HFFc6 (cell line): ENCODE results near the gene GPER1. TPM values are rescaled to one million over a fixed set of nuclear protein-coding genes. Genes with fewer than 3 reads are reported as not detected.

Experiments used
- DNase-seq: peaks from one replicate; pipeline ENCODE4 v3.0.0-alpha.2; 2018
- H3K27ac Mint-ChIP-seq: 2 replicates; pipeline ENCODE4 v1.8.0; 2020; ENCODE audit warnings: mild to moderate bottlenecking, mixed read lengths
- H3K27me3 Mint-ChIP-seq: 2 replicates; pipeline ENCODE4 v1.8.0; 2021; ENCODE audit warnings: mild to moderate bottlenecking, moderate library complexity, mixed read lengths; ENCODE audit not compliant: insufficient read depth
- H3K36me3 Mint-ChIP-seq: 2 replicates; pipeline ENCODE4 v1.8.0; 2021; ENCODE audit warnings: low read depth, mixed read lengths
- H3K4me1 Mint-ChIP-seq: 2 replicates; pipeline ENCODE4 v1.8.0; 2020; ENCODE audit warnings: low read depth, mixed read lengths
- H3K4me3 Mint-ChIP-seq: 2 replicates; pipeline ENCODE4 v1.8.0; 2020; ENCODE audit warnings: mild to moderate bottlenecking, moderate library complexity, mixed read lengths
- H3K9me3 Mint-ChIP-seq: 2 replicates; pipeline ENCODE4 v1.8.0; 2020; ENCODE audit warnings: mild to moderate bottlenecking, mixed read lengths
- total RNA-seq, 6 experiments: library from RNA; stranded (reverse); fragmentation: NEBNext Ultra II Directional; extraction: Animal tissue kit (Norgen Biotek cat#: 25700); gene quantifications; 2 replicates in 1 of 6; 3 replicates in 5 of 6; pipeline ENCODE4 v1.2.3, GENCODE V29; 2021
- TF ChIP-seq, protein P1 (sequence below): fragments of 200-600 bp; sonication (generic); IDR thresholded peaks from 2 replicates; pipeline ENCODE4 v1.5.0; 2021; ENCODE audit warnings: antibody characterized with exemption, mild to moderate bottlenecking

Gene GPER1
- total RNA-seq, 6 experiments from 2014 or later, result 4.6 to 7.1 (median 5.3) TPM

GRCh38 chr7:1053002-1053411 lies 34.9 kb upstream of the GPER1 start:
- Mint-ChIP-seq H3K27me3 (peaks cover 1% of the 10 kb centered on the region; the same call in 1 of the 2 replicates), H3K27ac (no peak overlapping the region), H3K4me3 (no peak overlapping the region), H3K4me1 (no peaks in the 10 kb centered on the region), H3K36me3 (no peaks in the 10 kb centered on the region), H3K9me3 (no peaks in the 10 kb centered on the region)
- TF ChIP-seq, protein P1, sequence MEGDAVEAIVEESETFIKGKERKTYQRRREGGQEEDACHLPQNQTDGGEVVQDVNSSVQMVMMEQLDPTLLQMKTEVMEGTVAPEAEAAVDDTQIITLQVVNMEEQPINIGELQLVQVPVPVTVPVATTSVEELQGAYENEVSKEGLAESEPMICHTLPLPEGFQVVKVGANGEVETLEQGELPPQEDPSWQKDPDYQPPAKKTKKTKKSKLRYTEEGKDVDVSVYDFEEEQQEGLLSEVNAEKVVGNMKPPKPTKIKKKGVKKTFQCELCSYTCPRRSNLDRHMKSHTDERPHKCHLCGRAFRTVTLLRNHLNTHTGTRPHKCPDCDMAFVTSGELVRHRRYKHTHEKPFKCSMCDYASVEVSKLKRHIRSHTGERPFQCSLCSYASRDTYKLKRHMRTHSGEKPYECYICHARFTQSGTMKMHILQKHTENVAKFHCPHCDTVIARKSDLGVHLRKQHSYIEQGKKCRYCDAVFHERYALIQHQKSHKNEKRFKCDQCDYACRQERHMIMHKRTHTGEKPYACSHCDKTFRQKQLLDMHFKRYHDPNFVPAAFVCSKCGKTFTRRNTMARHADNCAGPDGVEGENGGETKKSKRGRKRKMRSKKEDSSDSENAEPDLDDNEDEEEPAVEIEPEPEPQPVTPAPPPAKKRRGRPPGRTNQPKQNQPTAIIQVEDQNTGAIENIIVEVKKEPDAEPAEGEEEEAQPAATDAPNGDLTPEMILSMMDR, result no peak
- no peak for DNase-seq

DNA sequence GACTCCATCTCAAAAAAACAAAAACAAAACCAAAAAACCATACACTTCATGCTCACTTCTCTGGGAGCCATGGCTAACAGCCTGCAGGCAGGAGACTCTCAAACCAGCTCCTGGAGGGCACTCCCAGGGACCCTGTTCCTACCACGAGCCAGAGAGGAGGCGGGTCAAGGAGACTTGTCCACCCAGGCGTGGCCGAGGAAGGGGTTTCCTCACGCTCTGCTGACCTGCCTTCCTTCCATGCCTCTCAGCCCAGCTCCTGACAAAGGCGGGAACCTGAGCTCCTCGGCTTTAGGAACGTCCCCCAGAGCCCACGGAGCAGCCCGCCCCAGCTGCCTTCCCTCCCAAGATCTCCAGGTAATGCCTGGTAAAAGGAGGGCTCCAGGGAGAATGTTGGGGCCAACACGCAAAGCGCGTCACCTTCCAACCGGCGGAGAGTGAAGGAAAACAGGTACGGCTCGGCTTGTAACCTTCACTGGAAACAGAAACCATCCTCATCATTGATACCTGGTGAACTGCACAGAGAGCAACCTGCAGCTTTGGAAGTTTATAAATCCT lies 34.0 kb upstream of the GPER1 start:
- H3K4me1 Mint-ChIP-seq, result no peaks in the 10 kb centered on the region
- H3K9me3 Mint-ChIP-seq, result no peaks in the 10 kb centered on the region
- H3K27ac Mint-ChIP-seq, result no peak overlapping the region

DNA sequence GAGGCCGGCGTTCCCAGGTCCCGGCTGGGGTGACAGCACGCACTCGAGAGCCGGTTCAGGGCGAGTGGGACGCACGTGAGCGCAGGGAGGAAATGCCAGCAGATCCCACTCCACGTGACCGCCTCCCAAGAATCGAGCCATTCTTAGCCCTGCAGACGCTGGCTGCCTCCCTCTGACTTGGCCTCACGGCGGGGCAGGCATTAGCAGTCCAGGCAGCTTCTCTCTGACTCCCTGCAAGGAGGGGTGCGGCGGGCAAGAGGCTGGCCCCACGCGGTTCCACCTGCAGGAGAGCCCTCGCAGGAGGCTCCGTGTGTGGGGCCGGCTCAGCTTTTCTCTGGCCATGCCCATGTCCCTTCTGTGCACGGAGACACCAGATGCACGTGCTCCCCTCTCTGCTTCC lies 33.5 kb upstream of the GPER1 start:
- H3K27ac Mint-ChIP-seq, result no peak overlapping the region
- no peak for DNase-seq
- no peaks in the 10 kb centered on the region for H3K9me3 Mint-ChIP-seq
- TF ChIP-seq, protein P1, result no peak
- no peak overlapping the region for H3K4me3 Mint-ChIP-seq
- no peaks in the 10 kb centered on the region for H3K4me1 Mint-ChIP-seq
- peaks cover 1% of the 10 kb centered on the region for H3K27me3 Mint-ChIP-seq
- H3K36me3 Mint-ChIP-seq, result no peaks in the 10 kb centered on the region

More for the DNA sequence above, 34.0 kb upstream of the GPER1 start:
- Mint-ChIP-seq H3K27me3 (peaks cover 1% of the 10 kb centered on the region), H3K36me3 (no peaks in the 10 kb centered on the region), H3K4me3 (no peak overlapping the region)
- TF ChIP-seq, protein P1, result no peak
- no peak for DNase-seq

DNA sequence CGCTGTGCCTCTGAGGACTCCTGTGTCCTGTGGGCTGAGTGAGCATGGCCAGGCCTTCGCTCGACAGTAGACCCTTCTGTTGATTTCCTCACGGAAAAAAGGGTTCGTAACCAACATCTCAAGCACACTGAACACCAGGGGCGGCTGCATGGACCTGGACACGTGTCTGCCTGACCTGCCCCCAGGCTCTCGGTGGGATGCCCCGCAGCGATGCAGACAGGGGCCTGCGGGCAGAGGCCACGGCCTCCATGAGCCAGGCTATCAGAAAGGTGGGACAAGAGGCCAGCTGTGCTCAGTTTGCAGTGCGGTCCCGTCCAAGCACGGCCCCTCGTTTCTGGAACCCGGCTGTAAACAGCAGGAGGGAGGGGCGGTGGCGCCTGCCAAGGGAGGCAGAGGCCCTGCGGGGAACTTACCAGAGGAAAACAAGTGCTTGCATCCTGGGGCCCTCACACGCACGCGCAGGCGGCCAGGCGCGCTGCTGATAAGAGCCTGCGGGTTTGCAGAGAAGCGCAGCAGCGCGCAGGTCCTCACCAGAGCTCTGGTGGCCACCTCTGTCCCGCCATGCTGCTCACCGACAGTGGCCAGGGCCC lies 33.0 kb upstream of the GPER1 start:
- no peaks in the 10 kb centered on the region for H3K36me3 Mint-ChIP-seq
- TF ChIP-seq, protein P1, result no peak
- H3K27me3 Mint-ChIP-seq, result peaks cover 1% of the 10 kb centered on the region
- no peak overlapping the region for H3K27ac Mint-ChIP-seq
- H3K9me3 Mint-ChIP-seq, result no peaks in the 10 kb centered on the region
- DNase-seq, result no peak
- no peaks in the 10 kb centered on the region for H3K4me1 Mint-ChIP-seq
- no peak overlapping the region for H3K4me3 Mint-ChIP-seq

DNA sequence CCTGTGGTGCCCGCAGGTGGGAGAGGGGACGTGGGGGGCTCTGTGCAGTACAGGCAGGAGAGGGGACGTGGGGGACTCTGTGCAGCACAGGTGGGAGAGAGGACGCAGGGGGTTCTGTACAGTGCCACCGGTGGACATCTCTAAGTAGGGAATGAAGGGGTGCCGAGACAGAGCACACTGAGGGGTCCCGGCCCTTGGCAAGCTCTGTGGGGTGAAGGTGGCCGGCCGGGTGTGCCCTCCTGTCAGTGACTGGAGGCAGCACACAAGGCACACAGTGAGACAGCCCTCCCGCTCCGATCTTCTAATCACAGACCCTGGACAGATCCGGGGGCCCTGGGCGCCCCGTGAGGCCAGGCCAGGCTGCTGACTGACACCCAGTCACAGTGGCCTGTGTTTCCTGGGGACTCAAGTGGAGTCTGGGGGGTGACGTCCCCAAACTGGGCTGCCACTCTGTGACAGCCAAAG lies 32.4 kb upstream of the GPER1 start:
- H3K27ac Mint-ChIP-seq, result no peak overlapping the region
- H3K4me3 Mint-ChIP-seq, result no peak overlapping the region
- no peaks in the 10 kb centered on the region for H3K36me3 Mint-ChIP-seq
- H3K4me1 Mint-ChIP-seq, result no peaks in the 10 kb centered on the region
- TF ChIP-seq, protein P1, result no peak
- H3K9me3 Mint-ChIP-seq, result no peaks in the 10 kb centered on the region
- DNase-seq, result no peak
- H3K27me3 Mint-ChIP-seq, result peaks cover 1% of the 10 kb centered on the region
